Endothelial cell of umbilical vein (primary cell): Measurements from ENCODE around the gene MYO7B. TPM values are rescaled to one million over a fixed set of nuclear protein-coding genes. Genes with fewer than 3 reads are reported as not detected.

Source experiments
- BruUV-seq: library from RNA; stranded (reverse); fragments of 400-500 nt; replicated peaks from 2 replicates; lab custom pipeline; 2021; lab: Mats Ljungman, UMichigan
- CTCF ChIA-PET: fragments of 300-600, 350-600 bp; sonication (Branson Sonifier 250); formaldehyde crosslinking; loops from one replicate; lab custom pipeline; 2021; ENCODE audit warnings: antibody characterized with exemption, inconsistent platforms; lab: Charles Lee
- POLR2A ChIA-PET: fragments of 300-600, 350-600 bp; sonication (Branson Sonifier 250); formaldehyde crosslinking; loops from one replicate; lab custom pipeline; 2021; ENCODE audit warnings: antibody characterized with exemption, inconsistent platforms; lab: Charles Lee
- DNase-seq: peaks from one replicate; pipeline ENCODE4 v3.0.0-alpha.2; 2011; ENCODE audit warnings: low read depth, low spot score
- FAIRE-seq: peaks from 2 replicates; lab custom pipeline; 2011; peaks lifted over from hg19 to GRCh38; lab: Jason Lieb, UNC
- H2AFZ ChIP-seq: 2 replicates; pipeline ENCODE4 v1.6.0; 2012; ENCODE audit warnings: low read depth, low read length, control low read depth, inconsistent platforms
- H3K27ac ChIP-seq: 2 replicates; pipeline ENCODE4 v1.5.1; 2011; ENCODE audit warnings: low read depth, mild to moderate bottlenecking, control low read depth, low read length, moderate library complexity; ENCODE audit not compliant: insufficient read depth
- H3K27me3 ChIP-seq, 2 experiments: 2 replicates each; pipeline versions ENCODE4 v1.6.0 to v1.6.1; 2011; ENCODE audit warnings: low read length in 2 of 2, mixed read lengths in 1 of 2; ENCODE audit not compliant: control insufficient read depth in 2 of 2, insufficient read depth in 2 of 2
- H3K36me3 ChIP-seq, 2 experiments: 2 replicates in 1 of 2; 3 replicates in 1 of 2; pipeline ENCODE4 v1.5.1; 2011; ENCODE audit warnings: low read length in 2 of 2, mild to moderate bottlenecking in 1 of 2, moderate library complexity in 1 of 2; ENCODE audit not compliant: control insufficient read depth in 2 of 2, insufficient read depth in 2 of 2; ENCODE audit errors: extremely low read depth in 1 of 2
- H3K4me1 ChIP-seq: 3 replicates; pipeline ENCODE4 v1.5.1; 2011; ENCODE audit warnings: mild to moderate bottlenecking, low read length; ENCODE audit not compliant: control insufficient read depth, insufficient read depth; ENCODE audit errors: extremely low read depth
- H3K4me2 ChIP-seq: 2 replicates; pipeline ENCODE4 v1.6.1; 2011; ENCODE audit warnings: low read length, control low read depth, mixed read lengths; ENCODE audit not compliant: insufficient read depth
- H3K4me3 ChIP-seq, 3 experiments: fragments of 200-600 bp in 1 of 3; sonication (generic), shearing (Covaris generic) in 1 of 3; replicated peaks in 1 of 3; 2 replicates each; pipeline ENCODE4 v1.5.1; 2011 to 2016; ENCODE audit warnings: control low read depth in 3 of 3, low read length in 3 of 3, mild to moderate bottlenecking in 2 of 3, inconsistent platforms in 1 of 3, low read depth in 1 of 3, moderate library complexity in 1 of 3; ENCODE audit not compliant: insufficient read depth in 1 of 3
- H3K79me2 ChIP-seq: 2 replicates; pipeline ENCODE4 v1.6.0; 2012; ENCODE audit warnings: low read length, inconsistent platforms; ENCODE audit not compliant: control insufficient read depth, insufficient read depth
- H3K9ac ChIP-seq: replicated peaks from 2 replicates; pipeline ENCODE3; 2011; ENCODE audit warnings: low read length, control low read depth; ENCODE audit not compliant: insufficient read depth; ENCODE audit errors: extremely low read depth
- H3K9me1 ChIP-seq: replicated peaks from 3 replicates; pipeline ENCODE4 v1.6.0; 2011; ENCODE audit warnings: mild to moderate bottlenecking, low read length; ENCODE audit not compliant: control insufficient read depth, insufficient read depth; ENCODE audit errors: extremely low read depth
- H3K9me3 ChIP-seq: replicated peaks from 2 replicates; pipeline ENCODE4 v1.5.1; 2012; ENCODE audit warnings: low read length, inconsistent platforms; ENCODE audit not compliant: control insufficient read depth, insufficient read depth
- H4K20me1 ChIP-seq: replicated peaks from 2 replicates; pipeline ENCODE3; 2011; ENCODE audit warnings: mild to moderate bottlenecking, low read length; ENCODE audit not compliant: control insufficient read depth, insufficient read depth; ENCODE audit errors: extremely low read depth
- EZH2 ChIP-seq: IDR thresholded peaks from 2 replicates; pipeline ENCODE4 v1.6.1; 2012; ENCODE audit warnings: borderline replicate concordance, low read depth, mild to moderate bottlenecking, moderate library complexity, low read length, inconsistent platforms; ENCODE audit not compliant: severe bottlenecking
- FOS ChIP-seq: IDR thresholded peaks from 2 replicates; pipeline ENCODE4 v1.6.1; 2011; ENCODE audit warnings: mild to moderate bottlenecking, low read length, moderate library complexity, borderline replicate concordance; ENCODE audit not compliant: insufficient read depth
- GATA2 ChIP-seq: IDR thresholded peaks from 2 replicates; pipeline ENCODE4 v1.7.0; 2011; ENCODE audit warnings: low read depth, mild to moderate bottlenecking, moderate library complexity, mixed read lengths, low read length; ENCODE audit not compliant: insufficient read length, insufficient read depth
- JUN ChIP-seq: IDR thresholded peaks from 2 replicates; pipeline ENCODE4 v1.6.1; 2011; ENCODE audit warnings: borderline replicate concordance, low read depth; ENCODE audit not compliant: insufficient read length, insufficient read depth
- MAX ChIP-seq: IDR thresholded peaks from 2 replicates; pipeline ENCODE4 v1.6.1; 2011; ENCODE audit not compliant: insufficient read depth, insufficient read length
- MYC ChIP-seq: IDR thresholded peaks from one replicate; pipeline ENCODE4 v1.6.1; 2011; ENCODE audit warnings: mild to moderate bottlenecking, low read depth, low read length
- POLR2A ChIP-seq: IDR thresholded peaks from 2 replicates; pipeline ENCODE4 v1.6.1; 2012; ENCODE audit warnings: low read depth, mild to moderate bottlenecking, control low read depth, low read length
- POLR2AphosphoS5 ChIP-seq: IDR thresholded peaks from 2 replicates; pipeline ENCODE4 v1.6.1; 2012; ENCODE audit warnings: low read depth, mild to moderate bottlenecking, control low read depth, low read length, moderate library complexity; ENCODE audit not compliant: insufficient read depth
- dilution Hi-C: fragments of 300-500 bp; cut with MboI; formaldehyde crosslinking; loops from one replicate; pipeline ENCODE4 v1.15.0; 2019; ENCODE audit warnings: low sequenced_read_pairs; ENCODE audit not compliant: extremely low pct_ligation_motif_present
- intact Hi-C: fragments of 100-400 bp; cut with micrococcal nuclease; formaldehyde crosslinking; loops from one replicate; pipeline ENCODE4 v1.10.0; 2022
- polyA plus RNA-seq, 4 experiments: library from polyadenylated mRNA; depleted of rRNA in 3 of 4; stranded (reverse) in 3 of 4; unstranded in 1 of 4; fragments of >200 nt; gene quantifications; 2 replicates each; pipeline versions ENCODE4 v1.2.1 to v1.2.3, GENCODE V29; 2011 to 2012; ENCODE audit warnings: missing spikeins in 1 of 4
- total RNA-seq: library from RNA; stranded (reverse); gene quantifications from 2 replicates; pipeline ENCODE4 v1.2.3, GENCODE V29; 2021
- TF ChIP-seq, protein P1 (sequence below), 2 donors: IDR thresholded peaks; 1 replicate in 1 of 2; 2 replicates in 1 of 2; pipeline ENCODE4 v1.5.1; 2011; ENCODE audit warnings: low read length in 2 of 2, mild to moderate bottlenecking in 2 of 2, moderate library complexity in 2 of 2, control low read depth in 1 of 2, inconsistent platforms in 1 of 2, low read depth in 1 of 2; ENCODE audit not compliant: insufficient read depth in 1 of 2; ENCODE audit errors: extremely low read depth in 1 of 2

Gene MYO7B
- total and polyA plus RNA-seq, 2 donors (not counting 3 experiments of a cell fraction or from before 2014, with no cell fraction given): 0.17 TPM; not detected in 1

DNA sequence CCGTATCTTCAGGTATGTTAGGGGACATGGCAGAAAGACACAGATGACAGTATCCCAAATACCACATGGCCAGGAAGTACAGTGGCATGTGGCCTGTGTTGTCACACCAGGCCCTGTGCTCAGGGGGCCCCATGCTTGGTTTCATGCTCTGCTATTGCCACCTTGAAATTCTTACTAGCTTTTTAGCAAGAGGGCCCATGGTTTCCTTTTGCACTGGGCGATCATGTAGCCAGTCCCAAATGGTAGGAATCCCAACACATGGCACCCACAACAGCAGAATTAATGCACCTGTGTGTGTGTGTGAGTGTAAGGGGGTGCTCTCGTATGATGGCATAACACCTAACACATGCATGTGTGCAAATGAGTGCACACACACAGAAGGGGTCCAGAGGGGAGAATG is 39.2 kb downstream of the MYO7B start:
- DNase-seq (no peak), FAIRE-seq (no peak)
- CTCF ChIA-PET: interaction anchor here (0.6 to 1.3 kb wide), 2 partner anchors 8 to 76 kb away, joined by 3 to 7 read pairs; no protein-coding TSS in a partner anchor
- Histone ChIP-seq H3K36me3 (no peaks in the 10 kb centered on the region), H3K79me2 (no peaks in the 10 kb centered on the region), H3K9me1 (no peaks in the 10 kb centered on the region), H3K27me3 (peaks cover 2 to 3% of the 10 kb centered on the region in 2 experiments), H3K9ac (no peak overlapping the region), H4K20me1 (no peaks in the 10 kb centered on the region), H3K4me1 (no peaks in the 10 kb centered on the region), H2AFZ (no peak overlapping the region), H3K4me2 (no peak overlapping the region), H3K4me3 (no peak overlapping the region), H3K9me3 (no peaks in the 10 kb centered on the region), H3K27ac (no peak overlapping the region)
- POLR2A ChIA-PET: no interaction called here
- no TSS peak for BruUV-seq
- dilution Hi-C loops (no loop called here), intact Hi-C loops (no loop called here)
- TF ChIP-seq POLR2A (no peak), POLR2AphosphoS5 (no peak), MAX (no peak), JUN (no peak), MYC (no peak), EZH2 (no peak), FOS (no peak), GATA2 (no peak)
- TF ChIP-seq, protein P1, sequence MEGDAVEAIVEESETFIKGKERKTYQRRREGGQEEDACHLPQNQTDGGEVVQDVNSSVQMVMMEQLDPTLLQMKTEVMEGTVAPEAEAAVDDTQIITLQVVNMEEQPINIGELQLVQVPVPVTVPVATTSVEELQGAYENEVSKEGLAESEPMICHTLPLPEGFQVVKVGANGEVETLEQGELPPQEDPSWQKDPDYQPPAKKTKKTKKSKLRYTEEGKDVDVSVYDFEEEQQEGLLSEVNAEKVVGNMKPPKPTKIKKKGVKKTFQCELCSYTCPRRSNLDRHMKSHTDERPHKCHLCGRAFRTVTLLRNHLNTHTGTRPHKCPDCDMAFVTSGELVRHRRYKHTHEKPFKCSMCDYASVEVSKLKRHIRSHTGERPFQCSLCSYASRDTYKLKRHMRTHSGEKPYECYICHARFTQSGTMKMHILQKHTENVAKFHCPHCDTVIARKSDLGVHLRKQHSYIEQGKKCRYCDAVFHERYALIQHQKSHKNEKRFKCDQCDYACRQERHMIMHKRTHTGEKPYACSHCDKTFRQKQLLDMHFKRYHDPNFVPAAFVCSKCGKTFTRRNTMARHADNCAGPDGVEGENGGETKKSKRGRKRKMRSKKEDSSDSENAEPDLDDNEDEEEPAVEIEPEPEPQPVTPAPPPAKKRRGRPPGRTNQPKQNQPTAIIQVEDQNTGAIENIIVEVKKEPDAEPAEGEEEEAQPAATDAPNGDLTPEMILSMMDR (IDR thresholded peaks at IDR 0.05; ENCODE audit: extremely low read depth in 1 of 2, insufficient read depth in 1 of 2, low read depth in 1 of 2, low read length in 2 of 2): no peak
